T-cell (primary cell): ENCODE measurements around the gene MFSD8. TPM values are rescaled to one million over a fixed set of nuclear protein-coding genes. Genes with fewer than 3 reads are reported as not detected.
"Not testable (repeated sequence)": the region's sequence is repeated elsewhere in the genome, so short reads cannot be mapped to it uniquely, and the experiment has no call there.

Experiments used
- ATAC-seq, 4 experiments: fragments of 200-7000 bp in 3 of 4; fragments of 150-1000 bp in 1 of 4; cut with Tn5 transposase; replicated peaks in 1 of 4; 1 replicate in 3 of 4; 2 replicates in 1 of 4; pipeline ENCODE4 v1.10.0; 2021; ENCODE audit warnings: moderate library complexity in 3 of 4, mild to moderate bottlenecking in 2 of 4, moderate number of reproducible peaks in 1 of 4
- CTCF ChIA-PET, 2 donors: fragments of 300-600 bp; sonication (Branson Sonifier 250); formaldehyde crosslinking; loops; one replicate each; lab custom pipeline; 2022; ENCODE audit warnings: antibody characterized with exemption in 2 of 2; lab: Charles Lee
- POLR2A ChIA-PET, 2 donors: fragments of 300-600 bp; sonication (Branson Sonifier 250); formaldehyde crosslinking; loops; one replicate each; lab custom pipeline; 2022; ENCODE audit warnings: antibody characterized with exemption in 2 of 2; lab: Charles Lee
- DNase-seq, 35 experiments: peaks; one replicate each; pipeline versions ENCODE4 v3.0.0 to v3.0.0-alpha.2; 2013 to 2023
- H3K27ac ChIP-seq: one replicate; pipeline ENCODE4 v1.5.1; 2013; ENCODE audit warnings: low read length
- H3K27me3 ChIP-seq, 2 experiments: replicated peaks in 1 of 2; 1 replicate in 1 of 2; 2 replicates in 1 of 2; pipeline versions ENCODE4 v1.6.1 to v1.7.0; 2013; ENCODE audit warnings: low read length in 1 of 2, mixed read lengths in 1 of 2; ENCODE audit not compliant: control insufficient read depth in 2 of 2, insufficient read depth in 2 of 2; ENCODE audit errors: extremely low read depth in 1 of 2
- H3K36me3 ChIP-seq, 2 donors: 1 replicate in 1 of 2; 2 replicates in 1 of 2; pipeline versions ENCODE4 v1.6.1 to v1.7.0; 2013; ENCODE audit warnings: low read length in 1 of 2; ENCODE audit not compliant: control insufficient read depth in 2 of 2, insufficient read depth in 1 of 2; ENCODE audit errors: extremely low read depth in 1 of 2
- H3K4me1 ChIP-seq, 2 experiments: 1 replicate in 1 of 2; 2 replicates in 1 of 2; pipeline versions ENCODE4 v1.6.1 to v1.7.0; 2013; ENCODE audit warnings: low read length in 2 of 2, mixed read lengths in 1 of 2; ENCODE audit not compliant: insufficient read depth in 2 of 2, control insufficient read depth in 1 of 2; ENCODE audit errors: extremely low read depth in 1 of 2
- H3K4me3 ChIP-seq, 2 donors: 1 replicate in 1 of 2; 2 replicates in 1 of 2; pipeline versions ENCODE4 v1.5.1 to v1.7.0; 2013; ENCODE audit warnings: mild to moderate bottlenecking in 2 of 2, low read length in 1 of 2, moderate library complexity in 1 of 2; ENCODE audit not compliant: control insufficient read depth in 1 of 2; ENCODE audit errors: extremely low read depth in 1 of 2
- H3K9me3 ChIP-seq: 2 replicates; pipeline ENCODE4 v1.7.0; 2013
- H3K27ac Mint-ChIP-seq, 2 donors: one replicate each; pipeline ENCODE4 v1.8.0; 2020 to 2021; ENCODE audit warnings: mild to moderate bottlenecking in 2 of 2, mixed read lengths in 2 of 2
- H3K27me3 Mint-ChIP-seq, 2 donors: one replicate each; pipeline ENCODE4 v1.8.0; 2021 to 2022; ENCODE audit warnings: mixed read lengths in 2 of 2
- H3K36me3 Mint-ChIP-seq: one replicate; pipeline ENCODE4 v1.8.0; 2021; ENCODE audit warnings: mixed read lengths
- H3K4me1 Mint-ChIP-seq, 3 donors: one replicate each; pipeline ENCODE4 v1.8.0; 2020 to 2022; ENCODE audit warnings: mixed read lengths in 3 of 3, mild to moderate bottlenecking in 1 of 3
- H3K4me3 Mint-ChIP-seq, 3 donors: one replicate each; pipeline ENCODE4 v1.8.0; 2020 to 2022; ENCODE audit warnings: mild to moderate bottlenecking in 3 of 3, mixed read lengths in 3 of 3, moderate library complexity in 3 of 3
- H3K9me3 Mint-ChIP-seq, 3 donors: one replicate each; pipeline ENCODE4 v1.8.0; 2020 to 2022; ENCODE audit warnings: mixed read lengths in 3 of 3
- WGBS: methylation state at CpG from one replicate; pipeline ENCODE4 v1.1.5; 2013; ENCODE audit warnings: missing lambda C conversion rate; ENCODE audit not compliant: insufficient coverage; 5-methylcytosine and 5-hydroxymethylcytosine counted together
- total RNA-seq, 35 experiments: library from RNA in 6 of 35; stranded (reverse) in 6 of 35; fragments of 120-200 nt in 1 of 35; gene quantifications; one replicate each; pipeline versions ENCODE4 v1.2.1 to v1.2.4 and lab custom pipeline; 2013 to 2026

Gene MFSD8
- total RNA-seq, 5 donors from 2014 or later (not counting 1 experiment from before 2014, with no cell fraction given), result 27.0 to 39.7 (median 37.1) TPM

DNA sequence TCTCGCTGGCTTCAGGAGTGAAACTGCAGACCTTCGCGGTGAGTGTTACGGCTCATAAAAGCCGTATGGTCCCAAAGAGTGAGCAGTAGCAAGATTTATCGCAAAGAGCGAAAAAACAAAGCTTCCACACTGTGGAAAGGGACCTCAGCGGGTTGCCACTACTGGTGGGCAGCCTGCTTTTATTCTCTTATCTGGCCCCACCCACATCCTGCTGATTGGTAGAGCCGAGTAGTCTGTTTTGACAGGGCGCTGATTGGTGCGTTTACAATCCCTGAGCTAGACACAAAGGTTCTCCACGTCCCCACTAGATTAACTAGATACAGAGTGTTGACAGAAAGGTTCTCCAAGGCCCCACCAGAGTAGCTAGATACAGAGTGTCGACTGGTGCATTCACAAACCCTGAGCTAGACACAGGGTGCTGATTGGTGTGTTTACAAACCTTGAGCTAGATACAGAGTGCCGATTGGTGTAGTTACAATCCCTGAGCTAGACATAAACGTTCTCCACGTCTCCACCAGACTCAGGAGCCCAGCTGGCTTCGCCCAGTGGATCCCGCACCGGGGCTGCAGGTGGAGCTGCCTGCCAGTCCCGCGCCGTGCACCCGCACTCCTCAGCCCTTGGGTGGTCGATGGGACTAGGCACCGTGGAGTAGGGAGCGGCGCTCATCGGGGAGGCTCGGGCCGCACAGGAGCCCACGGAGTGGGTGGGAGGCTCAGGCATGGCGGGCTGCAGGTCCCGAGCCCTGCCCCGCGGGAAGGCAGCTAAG lies 1.2 kb downstream of the MFSD8 start:
- H3K27ac Mint-ChIP-seq, result peak overlapping the region; percentile 74 to 78
- H3K27ac ChIP-seq, H3K27me3 Mint-ChIP-seq, H3K36me3 Mint-ChIP-seq, ATAC-seq, H3K9me3 ChIP-seq, POLR2A ChIA-PET, H3K27me3 ChIP-seq, H3K9me3 Mint-ChIP-seq, H3K36me3 ChIP-seq: not testable (repeated sequence)
- H3K4me3 ChIP-seq, result peak overlapping the region in 1 of 2 donors; percentile 18
- DNase-seq, result peak in 13 of 35 experiments; percentile 2 to 39 (median 14)
- H3K4me3 Mint-ChIP-seq, result peak overlapping the region; percentile 75 to 96 (median 78)
- 96% methylated on average over 3 of the region's 35 CpGs for WGBS
- H3K4me1 ChIP-seq, result peaks cover 6 to 20% of the 10 kb centered on the region in 2 experiments
- CTCF ChIA-PET, result interaction anchor here in 1 of 2 donors (0.6 kb wide), 1 partner anchor 102 kb away, joined by 6 read pairs; no protein-coding TSS in a partner anchor
- peaks cover 47 to 59% (median 53%) of the 10 kb centered on the region in 3 donors for H3K4me1 Mint-ChIP-seq

DNA sequence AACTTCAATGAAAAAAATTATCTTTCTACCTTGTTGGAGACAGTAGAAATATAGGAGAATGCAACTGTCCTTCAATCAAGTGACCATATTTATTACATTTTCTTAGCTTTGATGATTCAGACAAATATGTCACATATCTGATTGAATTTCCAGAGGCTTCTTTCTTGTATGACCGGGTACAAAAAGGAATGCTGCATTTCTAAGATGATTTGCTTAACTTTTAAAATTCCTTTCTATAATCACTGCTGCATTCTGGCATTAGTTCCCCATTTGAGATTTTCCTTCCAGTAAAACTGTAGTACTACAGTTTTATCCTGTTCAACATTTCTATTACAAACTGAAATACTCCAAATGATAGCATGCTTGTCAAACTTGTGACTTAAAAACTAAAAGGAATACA lies 5.2 kb downstream of the MFSD8 start:
- Mint-ChIP-seq H3K27me3 (no peaks in the 10 kb centered on the region), H3K27ac (no peak overlapping the region), H3K36me3 (peaks cover 14% of the 10 kb centered on the region), H3K9me3 (no peaks in the 10 kb centered on the region), H3K4me1 (peaks cover 34 to 46% (median 46%) of the 10 kb centered on the region in 3 donors), H3K4me3 (no peak overlapping the region)
- CTCF ChIA-PET, result no interaction called here
- ATAC-seq (no peak), DNase-seq (no peak)
- H3K4me3 ChIP-seq, result no peak overlapping the region
- peaks cover 0 to 10% of the 10 kb centered on the region in 2 experiments for H3K4me1 ChIP-seq
- H3K9me3 ChIP-seq, result no peaks in the 10 kb centered on the region
- H3K27ac ChIP-seq, result no peak overlapping the region
- WGBS, result no CpG with 5 or more reads among the region's 1 CpG
- POLR2A ChIA-PET, result no interaction called here
- peaks cover 5 to 16% of the 10 kb centered on the region in 2 donors for H3K36me3 ChIP-seq
- H3K27me3 ChIP-seq, result no peaks in the 10 kb centered on the region

DNA sequence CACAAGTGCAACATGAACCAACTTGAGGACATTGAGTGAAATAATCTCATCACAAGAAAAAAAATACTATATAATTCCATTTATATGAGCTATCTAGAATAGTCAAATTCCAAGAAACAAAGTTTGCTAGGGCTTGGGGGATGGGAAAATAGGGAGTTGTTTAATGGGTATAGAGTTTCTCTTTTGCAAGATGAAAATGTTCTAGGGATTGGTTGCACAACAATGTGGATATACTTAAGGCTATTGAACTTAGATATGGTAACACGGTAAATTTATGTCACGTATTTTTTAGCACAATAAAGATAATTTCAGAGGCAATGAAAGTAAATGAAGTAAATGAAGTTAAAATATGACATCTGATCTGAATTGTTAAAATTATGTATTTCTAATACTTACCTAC lies 7.9 kb downstream of the MFSD8 start:
- H3K4me1 ChIP-seq, result no peaks in the 10 kb centered on the region
- H3K36me3 ChIP-seq, result peaks cover 7 to 16% of the 10 kb centered on the region in 2 donors
- no CpG with 5 or more reads among the region's 2 CpGs for WGBS
- H3K27me3 ChIP-seq, result no peaks in the 10 kb centered on the region
- H3K9me3 ChIP-seq, result no peaks in the 10 kb centered on the region
- no peak overlapping the region for H3K27ac Mint-ChIP-seq
- no peaks in the 10 kb centered on the region for H3K9me3 Mint-ChIP-seq
- no peak overlapping the region for H3K4me3 ChIP-seq
- no peak overlapping the region for H3K4me3 Mint-ChIP-seq
- POLR2A ChIA-PET, result no interaction called here
- H3K27ac ChIP-seq, result no peak overlapping the region
- DNase-seq, result no peak
- CTCF ChIA-PET, result interaction anchor here (0.7 to 1.4 kb wide), 3 partner anchors 9 to 862 kb away, joined by 3 to 5 read pairs (median 3); partner anchors contain the start of genes ABHD18 (in 1 of the 2) and MFSD8 (in 1 of the 2)
- no peak for ATAC-seq
- H3K36me3 Mint-ChIP-seq, result peaks cover 16% of the 10 kb centered on the region
- H3K27me3 Mint-ChIP-seq, result no peaks in the 10 kb centered on the region
- H3K4me1 Mint-ChIP-seq, result peaks cover 17 to 31% (median 29%) of the 10 kb centered on the region in 3 donors

GRCh38 chr4:127936974-127937373 lies 28.0 kb downstream of the MFSD8 start:
- H3K27me3 ChIP-seq, result no peaks in the 10 kb centered on the region
- ChIA-PET POLR2A (no interaction called here), CTCF (no interaction called here)
- H3K27ac ChIP-seq, result no peak overlapping the region
- Mint-ChIP-seq H3K27ac (no peak overlapping the region), H3K27me3 (no peaks in the 10 kb centered on the region), H3K9me3 (no peaks in the 10 kb centered on the region), H3K4me3 (no peak overlapping the region), H3K4me1 (no peaks in the 10 kb centered on the region), H3K36me3 (peaks cover 26% of the 10 kb centered on the region)
- H3K4me3 ChIP-seq, result no peak overlapping the region
- no peaks in the 10 kb centered on the region for H3K4me1 ChIP-seq
- H3K9me3 ChIP-seq, result no peaks in the 10 kb centered on the region
- peaks cover 0 to 11% of the 10 kb centered on the region in 2 donors for H3K36me3 ChIP-seq
- no CpG with 5 or more reads among the region's 1 CpG for whole genome bisulfite sequencing
- DNase-seq (no peak), ATAC-seq (no peak)

DNA sequence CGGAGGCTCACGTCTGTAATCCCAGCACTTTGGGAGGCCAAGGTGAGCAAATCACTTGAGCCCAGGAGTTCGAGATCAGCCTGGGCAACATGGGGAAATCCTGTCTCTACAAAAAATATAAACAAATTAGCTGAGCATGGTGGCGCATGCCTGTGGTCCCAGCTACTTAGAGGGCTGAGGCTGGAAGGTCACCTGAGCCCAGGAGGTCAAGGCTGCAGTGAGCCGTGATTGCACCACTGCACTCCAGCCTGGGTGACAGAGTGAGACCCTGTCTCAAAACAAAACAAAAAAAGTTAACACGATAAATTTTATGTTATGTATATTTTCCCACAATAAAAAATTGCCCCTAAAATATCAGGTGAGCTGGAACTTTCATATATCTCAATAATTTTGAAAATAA lies 33.1 kb downstream of the MFSD8 start:
- WGBS, result 97% methylated on average over 5 of the region's 6 CpGs
- H3K9me3 Mint-ChIP-seq, H3K27me3 Mint-ChIP-seq, H3K4me3 ChIP-seq, POLR2A ChIA-PET, H3K4me1 ChIP-seq, H3K4me1 Mint-ChIP-seq, H3K4me3 Mint-ChIP-seq, DNase-seq, H3K27ac ChIP-seq, H3K27ac Mint-ChIP-seq, CTCF ChIA-PET, ATAC-seq, H3K27me3 ChIP-seq, H3K9me3 ChIP-seq: not testable (repeated sequence)
- H3K36me3 Mint-ChIP-seq, result peaks cover 20% of the 10 kb centered on the region
- H3K36me3 ChIP-seq, result peaks cover 0 to 19% of the 10 kb centered on the region in 2 donors

- Histone ChIP-seq H3K4me3 (no peak overlapping the region), H3K27me3 (no peaks in the 10 kb centered on the region), H3K27ac (no peak overlapping the region), H3K36me3 (peaks cover 0 to 19% of the 10 kb centered on the region in 2 donors), H3K9me3 (no peaks in the 10 kb centered on the region), H3K4me1 (no peaks in the 10 kb centered on the region)
- no peak for ATAC-seq
- WGBS, result no CpG with 5 or more reads among the region's 1 CpG
- H3K36me3 Mint-ChIP-seq, result peaks cover 32% of the 10 kb centered on the region
- DNase-seq, result no peak
- H3K4me3 Mint-ChIP-seq, result no peak overlapping the region
- CTCF ChIA-PET, result interaction anchor here (0.6 kb wide), 2 partner anchors 13 to 25 kb away, joined by 3 to 4 read pairs; no protein-coding TSS in a partner anchor
- H3K4me1 Mint-ChIP-seq, result peaks cover 0 to 2% (median 0%) of the 10 kb centered on the region in 3 donors
- no peak overlapping the region for H3K27ac Mint-ChIP-seq
- peaks cover 0 to 6% (median 3%) of the 10 kb centered on the region in 3 donors for H3K9me3 Mint-ChIP-seq
- POLR2A ChIA-PET, result no interaction called here
- no peaks in the 10 kb centered on the region for H3K27me3 Mint-ChIP-seq
Observed at GRCh38 chr4:127930175-127930574, 34.8 kb downstream of the MFSD8 start.
